Heart left ventricle (tissue), 16 donors: ENCODE data around the gene TMIGD3. TPM values are rescaled to one million over a fixed set of nuclear protein-coding genes. Genes with fewer than 3 reads are reported as not detected.

ENCODE experiments used
- ATAC-seq, 4 donors: fragments of 200-7000 bp; cut with Tn5 transposase; one replicate each; pipeline ENCODE4 v1.9.1; 2020 to 2022; ENCODE audit warnings: moderate library complexity in 4 of 4, mild to moderate bottlenecking in 3 of 4, moderate number of reproducible peaks in 1 of 4
- DNase-seq, 5 donors: peaks; one replicate each; pipeline ENCODE4 v3.0.0-alpha.2; 2020
- H3K27ac ChIP-seq, 12 donors: fragments of 200-600 bp; sonication (generic) in 4 of 12; one replicate each; pipeline versions ENCODE4 v1.5.0 to v1.8.0; 2016 to 2022; ENCODE audit warnings: mild to moderate bottlenecking in 2 of 12
- H3K27me3 ChIP-seq, 9 donors: fragments of 200-600 bp; sonication (generic) in 2 of 9; one replicate each; pipeline versions ENCODE4 v1.5.1 to v1.8.0; 2016 to 2022; ENCODE audit warnings: mild to moderate bottlenecking in 3 of 9
- H3K36me3 ChIP-seq, 9 donors: fragments of 200-600 bp; sonication (generic) in 2 of 9; one replicate each; pipeline versions ENCODE4 v1.5.0 to v1.8.0; 2018 to 2022; ENCODE audit warnings: mild to moderate bottlenecking in 2 of 9
- H3K4me1 ChIP-seq, 12 donors: fragments of 200-600 bp; sonication (generic) in 4 of 12; one replicate each; pipeline versions ENCODE4 v1.5.0 to v1.8.0; 2016 to 2022; ENCODE audit warnings: mild to moderate bottlenecking in 3 of 12
- H3K4me3 ChIP-seq, 12 donors: fragments of 200-600 bp; sonication (generic) in 4 of 12; one replicate each; pipeline versions ENCODE4 v1.5.0 to v1.8.0; 2017 to 2022; ENCODE audit warnings: mild to moderate bottlenecking in 9 of 12, moderate library complexity in 4 of 12
- H3K9me3 ChIP-seq, 12 donors: fragments of 200-600 bp; sonication (generic) in 4 of 12; one replicate each; pipeline versions ENCODE4 v1.5.0 to v1.8.0; 2016 to 2022; ENCODE audit warnings: mild to moderate bottlenecking in 1 of 12
- CTCF ChIP-seq, 12 donors: fragments of 200-600 bp; sonication (generic) in 4 of 12; IDR thresholded peaks; one replicate each; pipeline versions ENCODE4 v1.5.0 to v1.8.0; 2018 to 2022; ENCODE audit warnings: antibody characterized with exemption in 12 of 12, mild to moderate bottlenecking in 5 of 12
- POLR2A ChIP-seq, 2 donors: fragments of 450-650 bp; IDR thresholded peaks; one replicate each; pipeline ENCODE4 v1.6.1; 2017; ENCODE audit warnings: antibody characterized with exemption in 2 of 2, mild to moderate bottlenecking in 2 of 2, moderate library complexity in 2 of 2
- WGBS, 4 donors: extraction: QIAGEN DNeasy Blood & Tissue Kit in 2 of 4; methylation state at CpG; one replicate each; pipeline versions ENCODE4 v1.1.5 to v1.1.7; 2013 to 2018; 5-methylcytosine and 5-hydroxymethylcytosine counted together
- intact Hi-C, 10 donors: fragments of 100-400 bp; cut with DNase I; formaldehyde crosslinking; loops; one replicate each; pipeline versions ENCODE4 v1.11.1 to v1.14.2; 2022
- polyA plus RNA-seq, 2 donors: library from polyadenylated mRNA; stranded (reverse); fragments of 200-250 nt; gene quantifications; one replicate each; pipeline ENCODE4 v1.2.3, GENCODE V29; 2013
- total RNA-seq, 9 donors: library from RNA; depleted of rRNA in 2 of 9; stranded (reverse); fragments of >200 nt in 2 of 9; fragmentation: NEBNext Ultra II Directional in 3 of 9; extraction: Animal tissue kit (Norgen Biotek cat#: 25700) in 3 of 9; gene quantifications; one replicate each; pipeline versions ENCODE4 v1.1.0 to v1.2.4, GENCODE V29; 2016 to 2023
- donor health status: ischemic (EF 13 %, LVEDD 7.1; RV severe dilation, severe dysfunction).
- donor health status: healthy with polysubstance abuse.
- donor health status: DM: no; HTN: yes; CAD: no.
- donor health status: DM: no; HTN: no; CAD: no.
- donor health status: ischemic (EF 25% LVEDD 6.9; RV normal size, moderate dysfunction).
- donor health status: ischemic (EF 25% LVEDD 5.7; RV mildly dilated, moderate dysfunction).
- donor health status: healthy.
- donor health status: DM: yes; HTN: yes; CAD: no.
- donor health status: ischemic (EF 35%, LVEDD 5.7; RV mildly dilated, moderate dysfunction).
- donor health status: nonischemic (EF 11% LVEDD 7.7; RV severe dilation, severe dysfunction).
- donor health status: DM: yes; HTN: yes; CAD: no.
- donor health status: PGD.
- donor health status: ischemic (EF 29% LVEDD 5.4; RV normal size, mild dysfunction).
- donor health status: nonischemic (EF 23%, LVEDD 6.1; RV moderate dilation, normal function).

Gene TMIGD3
- total and polyA plus RNA-seq, 11 donors: 0.46 to 26.4 (median 1.4) TPM; not detected in 2

GRCh38 chr1:111483166-111483565 is 20.3 kb downstream of the TMIGD3 start:
- Histone ChIP-seq H3K4me1 (peaks cover 0 to 76% (median 12%) of the 10 kb centered on the region in 12 donors), H3K27me3 (no peaks in the 10 kb centered on the region), H3K36me3 (peaks cover 0 to 3% (median 0%) of the 10 kb centered on the region in 9 donors), H3K27ac (peak overlapping the region in 2 of 12 donors; percentile 24 to 60), H3K9me3 (no peaks in the 10 kb centered on the region), H3K4me3 (no peak overlapping the region)
- 54 to 83% (median 75%) methylated on average over 3 of the region's 3 CpGs for WGBS, 4 donors
- intact Hi-C loops: loop anchor here in 9 of 10 donors (2.0 to 10.0 kb wide), 9 partner anchors 174 to 892 kb away; partner anchors contain the start of gene DDX20 (in 1 of the 9)
- DNase-seq (no peak), ATAC-seq (no peak)
- no peak for TF ChIP-seq POLR2A (IDR thresholded peaks at IDR 0.05)
- no peak for TF ChIP-seq CTCF (IDR thresholded peaks at IDR 0.05)

GRCh38 chr1:111481387-111482221 is 21.8 kb downstream of the TMIGD3 start:
- peak overlapping the region in 8 of 12 donors; percentile 1 to 50 (median 35) for H3K27ac ChIP-seq
- DNase-seq (peak; percentile 81 to 88 (median 83)), ATAC-seq (peak; percentile 94 to 97 (median 96))
- peaks cover 0 to 7% (median 0%) of the 10 kb centered on the region in 9 donors for H3K36me3 ChIP-seq
- no peaks in the 10 kb centered on the region for H3K27me3 ChIP-seq
- no peaks in the 10 kb centered on the region for H3K9me3 ChIP-seq
- WGBS, 4 donors: 15 to 27% (median 22%) methylated on average over 8 of the region's 8 CpGs
- peak; percentile 56 to 87 (median 77) for TF ChIP-seq CTCF (IDR thresholded peaks at IDR 0.05)
- TF ChIP-seq POLR2A (IDR thresholded peaks at IDR 0.05): no peak
- intact Hi-C loops: loop anchor here in 9 of 10 donors (2.0 to 10.0 kb wide), 10 partner anchors 175 to 893 kb away; partner anchors contain the start of gene DDX20 (in 1 of the 9)
- peaks cover 0 to 77% (median 18%) of the 10 kb centered on the region in 12 donors for H3K4me1 ChIP-seq
- no peak overlapping the region for H3K4me3 ChIP-seq

- TF ChIP-seq CTCF (IDR thresholded peaks at IDR 0.05) (no peak), POLR2A (IDR thresholded peaks at IDR 0.05) (no peak)
- Histone ChIP-seq H3K4me3 (no peak overlapping the region), H3K9me3 (no peaks in the 10 kb centered on the region), H3K27ac (peak overlapping the region in 1 of 12 donors; percentile 27), H3K36me3 (peaks cover 0 to 7% (median 0%) of the 10 kb centered on the region in 9 donors), H3K4me1 (peaks cover 0 to 86% (median 27%) of the 10 kb centered on the region in 12 donors), H3K27me3 (no peaks in the 10 kb centered on the region)
- WGBS, 4 donors: 67 to 84% (median 73%) methylated on average over 1 of the region's 1 CpG
- DNase-seq (no peak), ATAC-seq (no peak)
- intact Hi-C loops: loop anchor here in 8 of 10 donors (2.0 to 10.0 kb wide), 9 partner anchors 176 to 894 kb away; partner anchors contain the start of gene DDX20 (in 1 of the 8)
Measured at GRCh38 chr1:111480674-111481073, 22.8 kb downstream of the TMIGD3 start.

GRCh38 chr1:111476761-111477309 is 26.6 kb downstream of the TMIGD3 start:
- 28 to 51% (median 34%) methylated on average over 2 of the region's 2 CpGs for WGBS, 4 donors
- TF ChIP-seq CTCF (IDR thresholded peaks at IDR 0.05) (no peak), POLR2A (IDR thresholded peaks at IDR 0.05) (no peak)
- no peak for DNase-seq
- Histone ChIP-seq H3K9me3 (no peaks in the 10 kb centered on the region), H3K4me3 (peak overlapping the region in 1 of 12 donors; percentile 58), H3K4me1 (peaks cover 0 to 92% (median 39%) of the 10 kb centered on the region in 12 donors), H3K27me3 (no peaks in the 10 kb centered on the region), H3K27ac (peak overlapping the region; percentile 1 to 95 (median 30)), H3K36me3 (peaks cover 0 to 12% (median 4%) of the 10 kb centered on the region in 9 donors)
- intact Hi-C loops: no loop called here
- no peak for ATAC-seq
